SKM-1 (cell line): ENCODE measurements around the gene ATXN2L.
"Not testable (repeated sequence)": the region's sequence is repeated elsewhere in the genome, so short reads cannot be mapped to it uniquely, and the experiment has no call there.

Experiments used
- DNase-seq: peaks from one replicate; lab custom pipeline; 2025; ENCODE audit not compliant: unreplicated experiment; lab: John Stamatoyannopoulos, UW

The ATXN2L gene

GRCh38 chr16:28866454-28866804, 43.6 kb downstream of the ATXN2L start:
- DNase-seq: no peak

- no peak for DNase-seq
Measured at GRCh38 chr16:28867241-28867640, 44.4 kb downstream of the ATXN2L start.

GRCh38 chr16:28867646-28868045, 44.8 kb downstream of the ATXN2L start:
- DNase-seq: not testable (repeated sequence)

- DNase-seq: no peak
Measured at GRCh38 chr16:28869201-28869600, 46.4 kb downstream of the ATXN2L start.

- DNase-seq: no peak
Measured at GRCh38 chr16:28872952-28873351, 50.2 kb downstream of the ATXN2L start.

- no peak for DNase-seq
Measured at GRCh38 chr16:28873543-28874201, 50.9 kb downstream of the ATXN2L start.

GRCh38 chr16:28874406-28874805, 51.6 kb downstream of the ATXN2L start:
- DNase-seq: no peak

- DNase-seq: no peak
Measured at GRCh38 chr16:28875134-28876018, 52.6 kb downstream of the ATXN2L start.

- no peak for DNase-seq
Measured at GRCh38 chr16:28876019-28876659, 53.3 kb downstream of the ATXN2L start.

- no peak for DNase-seq
Measured at GRCh38 chr16:28876973-28877654, 54.3 kb downstream of the ATXN2L start.

GRCh38 chr16:28877655-28878000, 54.8 kb downstream of the ATXN2L start:
- no peak for DNase-seq

GRCh38 chr16:28878083-28878926, 55.5 kb downstream of the ATXN2L start, which contains the start of gene ATP2A1:
Gene ATP2A1 (plus strand): TSS chr16:28878488. CDS start chr16:28878672, 184 bp downstream.
- DNase-seq: no peak

GRCh38 chr16:28879261-28879840, 56.6 kb downstream of the ATXN2L start:
- no peak for DNase-seq

- DNase-seq: peak; percentile 66
Measured at GRCh38 chr16:28879841-28880588, 57.2 kb downstream of the ATXN2L start.

- no peak for DNase-seq
Measured at GRCh38 chr16:28880589-28880915, 57.8 kb downstream of the ATXN2L start.

- DNase-seq: no peak
Measured at GRCh38 chr16:28880955-28881354, 58.2 kb downstream of the ATXN2L start.

GRCh38 chr16:28881565-28881964, 58.8 kb downstream of the ATXN2L start:
- not testable (repeated sequence) for DNase-seq

- DNase-seq: no peak
Measured at GRCh38 chr16:28882551-28883160, 59.9 kb downstream of the ATXN2L start.
